HG03064 (cell line): ENCODE results near the gene NDUFA12.

Source experiments
- ATAC-seq: cut with Tn5 transposase; IDR thresholded peaks from one replicate; pipeline ENCODE4 v1.9.1; 2021; ENCODE audit warnings: low read depth; ENCODE audit not compliant: unreplicated experiment

NDUFA12 gene

DNA sequence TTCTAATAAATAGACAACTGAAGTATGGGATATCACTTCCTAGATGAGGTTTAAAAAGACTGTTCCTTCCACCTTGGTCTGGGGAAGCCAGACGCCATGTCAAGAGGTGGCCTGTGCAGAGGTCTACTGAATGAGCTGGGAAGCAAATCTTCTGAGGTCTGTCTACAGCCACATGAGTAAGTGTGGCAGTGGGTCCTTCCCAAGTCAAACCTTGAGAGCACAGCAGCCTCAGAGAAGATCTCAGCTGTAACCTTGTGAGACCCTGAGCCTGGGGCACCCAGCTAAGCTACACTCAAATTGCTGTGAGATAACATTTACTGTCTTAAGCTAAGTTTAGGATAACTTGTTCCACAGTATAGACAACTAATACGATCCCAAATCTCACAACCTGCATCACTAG lies 20.2 kb downstream of the NDUFA12 start:
- no peak for ATAC-seq

DNA sequence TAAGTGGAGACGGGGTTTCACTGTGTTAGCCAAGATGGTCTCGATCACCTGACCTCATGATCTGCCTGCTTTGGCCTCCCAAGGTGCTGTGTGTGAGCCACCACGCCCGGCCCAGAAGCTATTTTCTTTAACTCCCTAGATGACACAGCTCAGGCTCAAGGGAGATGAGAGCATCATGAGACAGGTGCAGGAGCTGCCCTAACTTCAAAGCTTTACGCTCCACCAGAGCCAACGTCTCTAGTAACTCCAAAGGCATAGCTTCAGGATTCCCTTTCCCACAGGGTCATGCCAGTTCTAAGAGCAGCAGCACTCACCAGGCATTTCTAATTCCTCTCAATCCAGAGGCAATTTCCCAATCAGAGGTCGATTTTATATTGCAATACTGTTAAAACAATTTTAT lies 21.0 kb downstream of the NDUFA12 start:
- no peak for ATAC-seq

DNA sequence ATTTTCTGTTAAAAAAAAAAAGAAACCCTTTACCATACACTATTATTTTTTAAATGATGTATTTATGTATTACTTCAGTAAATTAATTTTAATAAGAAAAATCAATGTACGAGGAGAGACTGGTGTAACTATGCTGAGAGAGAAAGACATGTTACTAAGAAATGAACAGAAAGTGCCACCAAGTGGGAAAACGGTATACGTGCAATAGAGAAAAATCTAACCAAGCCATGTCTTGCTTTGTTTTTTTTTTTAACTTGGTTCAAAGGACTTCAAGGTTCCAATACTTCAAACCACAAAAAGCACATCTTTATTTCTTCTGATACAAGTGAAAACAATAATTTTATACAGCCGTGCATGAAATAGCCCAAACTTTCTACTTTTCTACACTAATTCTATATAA lies 22.9 kb downstream of the NDUFA12 start:
- ATAC-seq, result no peak

- ATAC-seq, result no peak
Measured at GRCh38 chr12:94979941-94980340, 23.6 kb downstream of the NDUFA12 start.

GRCh38 chr12:94977766-94978468 lies 25.6 kb downstream of the NDUFA12 start:
- ATAC-seq, result no peak

- ATAC-seq, result no peak
Measured at GRCh38 chr12:94973221-94973620, 30.3 kb downstream of the NDUFA12 start.

DNA sequence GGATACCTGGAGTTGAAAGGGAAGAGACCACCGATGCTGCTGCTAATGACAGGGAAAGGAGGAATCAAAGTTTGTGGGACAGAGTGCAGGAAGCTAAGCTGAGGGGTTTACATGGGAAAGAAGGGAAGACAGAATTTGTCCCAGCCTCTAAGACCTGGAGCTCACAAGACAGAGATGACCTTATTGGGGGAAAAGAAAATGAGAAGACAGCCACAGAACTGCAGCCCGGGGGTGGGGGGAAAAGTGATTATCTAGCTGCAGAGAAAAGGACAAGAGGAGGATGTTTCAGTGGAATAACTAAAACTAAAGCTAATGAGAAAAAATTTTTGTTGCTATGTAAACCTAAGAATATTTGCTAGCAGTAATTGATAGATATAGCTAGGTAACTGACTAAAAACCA lies 30.7 kb downstream of the NDUFA12 start:
- ATAC-seq, result no peak

GRCh38 chr12:94971923-94972322 lies 31.6 kb downstream of the NDUFA12 start:
- no peak for ATAC-seq

DNA sequence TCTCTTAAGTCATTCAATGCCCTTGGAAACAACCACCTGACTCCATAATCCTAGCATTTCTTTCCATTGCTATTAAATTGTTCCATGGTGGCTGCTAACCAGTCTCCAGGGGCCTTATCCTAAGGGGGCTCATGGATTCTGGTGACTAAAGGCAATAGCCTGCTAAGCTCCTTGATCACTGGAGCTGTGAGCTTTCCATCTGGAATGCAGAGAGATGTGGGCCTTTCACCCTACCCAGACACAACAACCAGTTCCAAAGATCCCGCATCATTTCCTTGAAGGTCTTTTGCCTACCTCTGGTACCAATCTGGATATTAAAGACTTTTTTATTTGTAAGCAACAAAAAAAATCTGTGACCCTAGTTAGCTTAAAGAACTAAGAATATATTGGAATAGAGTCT lies 32.9 kb downstream of the NDUFA12 start:
- ATAC-seq, result no peak

- ATAC-seq, result no peak
Measured at GRCh38 chr12:94969424-94969823, 34.1 kb downstream of the NDUFA12 start.

DNA sequence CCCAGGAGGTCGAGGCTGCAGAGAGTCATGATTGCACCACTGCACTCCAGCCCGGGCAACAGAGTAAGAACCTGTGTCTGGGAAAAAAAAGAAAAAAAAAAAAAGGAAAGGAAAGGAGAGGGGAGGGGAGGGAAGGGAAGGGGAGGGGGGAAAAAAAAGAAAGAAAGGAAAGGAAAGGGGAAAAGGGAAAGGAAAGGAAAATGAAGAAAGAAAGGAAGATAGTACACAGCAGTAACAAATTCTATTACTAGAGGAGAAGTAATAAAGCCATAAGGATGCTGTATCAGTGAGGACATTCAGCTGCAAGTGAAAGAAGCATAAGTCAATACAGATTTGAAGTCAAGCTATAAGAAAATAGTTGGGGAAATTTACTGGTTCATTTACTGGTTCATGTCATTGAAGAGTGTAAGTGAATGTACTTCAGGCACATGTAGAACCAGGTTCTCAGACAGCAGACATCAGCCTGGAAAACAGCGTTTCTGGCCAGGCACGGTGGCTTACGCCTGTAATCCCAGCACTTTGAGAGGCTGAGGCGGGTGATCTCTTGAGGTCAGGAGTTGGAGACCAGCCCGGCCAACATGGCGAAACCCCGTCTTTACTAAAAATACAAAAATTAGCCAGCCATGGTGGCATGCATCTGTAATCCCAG lies 37.4 kb downstream of the NDUFA12 start:
- ATAC-seq, result no peak

DNA sequence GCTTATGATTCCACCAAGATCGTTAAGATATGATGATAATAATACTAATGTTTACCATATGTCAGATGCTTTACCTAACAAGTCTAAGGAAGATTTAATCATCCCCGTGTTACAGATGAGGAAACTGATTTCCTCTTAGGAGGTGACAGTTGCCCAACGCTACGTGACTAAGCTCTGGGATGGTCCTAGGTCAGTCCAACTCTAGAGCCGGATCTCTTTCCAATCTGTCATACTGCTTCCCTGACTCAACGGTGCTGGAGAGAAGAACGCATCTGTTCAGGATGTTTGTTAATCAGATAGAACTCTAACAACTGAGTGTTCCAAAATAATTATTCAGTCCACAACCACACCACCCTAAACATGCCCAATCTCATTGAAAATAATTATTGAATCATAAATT lies 39.8 kb downstream of the NDUFA12 start:
- ATAC-seq, result no peak

DNA sequence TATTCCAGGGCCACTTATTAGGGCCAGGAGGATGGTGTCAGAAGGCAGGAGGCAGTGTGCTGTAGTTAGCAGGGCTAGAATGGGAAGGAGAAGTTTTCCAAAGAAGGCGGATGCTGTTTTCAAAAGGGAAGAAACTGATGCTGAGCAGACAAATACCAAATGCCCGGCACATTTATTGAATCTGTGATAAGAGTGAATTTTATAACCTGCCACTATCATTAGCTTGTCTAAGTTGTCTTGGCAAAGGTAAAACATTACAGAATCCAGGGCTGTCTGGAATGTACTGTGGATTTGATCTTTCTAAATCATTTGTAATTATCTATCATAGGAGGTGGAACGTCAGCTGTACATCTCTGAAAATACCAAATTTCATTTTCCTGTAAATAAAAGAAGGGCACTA lies 40.8 kb downstream of the NDUFA12 start:
- ATAC-seq, result no peak

DNA sequence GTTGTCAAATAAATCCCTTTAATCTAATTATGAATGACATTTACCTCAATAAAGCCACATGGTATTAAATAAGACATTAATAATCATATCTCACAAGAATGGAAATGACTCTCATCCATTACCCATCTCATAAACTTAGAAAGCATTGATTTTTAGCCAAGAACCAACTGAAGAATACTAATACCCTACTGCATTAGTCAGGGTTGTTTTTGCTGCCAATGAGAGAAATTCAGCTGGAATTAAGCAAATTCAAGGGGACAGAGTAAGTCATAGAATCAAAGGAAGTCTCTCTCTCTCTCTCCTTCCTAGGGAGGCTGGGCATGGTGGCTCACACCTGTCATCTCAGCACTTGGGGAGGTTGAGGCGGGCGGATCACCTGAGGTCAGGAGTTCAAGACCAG lies 41.6 kb downstream of the NDUFA12 start:
- ATAC-seq, result no peak

- no peak for ATAC-seq
Measured at GRCh38 chr12:94961256-94961824, 42.2 kb downstream of the NDUFA12 start.

DNA sequence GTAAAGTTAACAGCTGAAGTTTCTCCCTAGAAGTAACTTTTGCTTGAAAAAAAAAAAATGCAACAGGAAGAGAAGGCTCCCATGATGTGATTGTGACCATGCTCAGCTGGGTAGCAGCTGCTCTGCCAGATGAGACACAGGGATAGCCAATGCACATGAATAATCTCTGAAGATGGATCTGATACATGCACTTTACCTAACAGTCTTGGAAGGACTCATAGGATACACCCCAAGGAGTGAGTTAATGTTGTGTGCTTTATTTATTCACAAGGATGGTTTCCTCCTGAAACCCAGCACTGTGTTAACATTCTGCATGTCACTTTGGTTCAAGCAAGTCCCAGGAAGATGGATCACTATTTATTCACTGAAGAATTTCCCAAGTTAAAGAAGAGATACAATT lies 46.5 kb downstream of the NDUFA12 start:
- no peak for ATAC-seq

- no peak for ATAC-seq
Measured at GRCh38 chr12:94954948-94955592, 48.4 kb downstream of the NDUFA12 start.

- no peak for ATAC-seq
Measured at GRCh38 chr12:94954029-94954685, 49.3 kb downstream of the NDUFA12 start.

DNA sequence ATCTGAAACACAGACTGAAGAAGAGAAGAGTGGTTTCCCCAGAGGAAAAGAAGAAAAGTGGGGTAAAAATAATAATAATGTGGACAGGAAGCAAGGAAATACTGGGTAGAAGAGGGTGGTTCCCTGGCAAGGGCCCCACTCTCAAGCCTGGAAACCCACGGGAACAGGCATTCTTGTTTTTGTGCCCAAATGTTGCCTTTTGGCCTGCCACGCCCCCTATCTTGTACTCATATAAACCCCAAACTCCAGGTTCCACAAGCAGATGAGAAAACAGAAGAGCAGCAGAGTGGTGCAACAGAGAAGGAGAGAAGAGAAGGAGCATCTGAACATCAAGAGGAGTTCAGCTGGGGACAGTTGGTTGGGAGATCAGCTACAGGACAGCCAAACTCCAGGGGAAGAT lies 51.2 kb downstream of the NDUFA12 start:
- ATAC-seq, result no peak

DNA sequence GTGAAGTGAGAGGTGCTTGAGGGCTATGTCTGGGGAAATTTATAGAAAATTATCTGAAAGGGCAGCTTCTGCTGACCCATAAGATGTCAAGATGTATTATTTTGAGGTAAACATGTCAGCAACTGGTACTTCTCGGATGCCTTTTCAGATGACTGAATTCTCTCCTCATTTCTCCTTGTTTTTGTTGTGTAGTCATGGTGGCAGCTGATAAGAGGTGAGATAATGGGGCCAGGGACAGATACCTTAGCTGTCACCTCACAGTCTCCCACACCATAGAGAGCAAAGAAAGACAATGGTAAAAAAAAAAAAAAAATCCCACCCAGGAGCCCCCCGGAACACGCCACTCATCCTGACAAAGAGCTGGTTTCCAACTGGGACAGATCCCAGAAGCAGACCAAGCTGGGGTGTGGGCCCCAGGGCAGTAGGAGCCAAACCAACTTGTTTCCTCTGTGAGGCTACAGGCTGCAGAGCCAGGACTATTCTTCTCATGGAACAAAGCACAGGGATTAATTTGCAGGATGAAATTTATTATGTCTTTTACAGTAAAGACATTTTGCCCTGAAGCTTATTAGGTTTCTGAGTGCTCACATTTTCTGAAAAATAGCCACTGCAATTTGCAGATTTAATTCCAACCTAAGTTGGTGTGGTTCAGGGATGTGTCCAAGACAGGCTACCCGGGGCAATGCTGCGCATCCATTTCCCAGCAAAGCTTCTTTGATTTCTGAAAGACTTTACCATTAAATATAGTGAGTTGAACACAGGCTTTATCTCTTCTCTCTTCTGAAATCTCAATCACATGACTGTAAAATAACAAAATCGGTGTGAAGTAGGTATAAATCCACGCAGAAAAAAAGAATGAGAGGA lies 52.2 kb downstream of the NDUFA12 start:
- ATAC-seq, result no peak
